DOHH2 (cell line): ENCODE data around the gene ACO1.

Experiments used
- H3F3A ChIP-seq: fragments of 200-600 bp; sonication (generic), shearing (Covaris generic); 2 replicates; pipeline ENCODE4 v1.6.0; 2016; ENCODE audit warnings: antibody characterized with exemption, mild to moderate bottlenecking; ENCODE audit not compliant: control insufficient read depth, insufficient read depth
- H3K27ac ChIP-seq: fragments of 200-600 bp; sonication (generic); 2 replicates; pipeline ENCODE4 v1.5.1; 2014; ENCODE audit warnings: low read depth, mild to moderate bottlenecking, low read length, moderate library complexity
- H3K27me3 ChIP-seq: fragments of 200-600 bp; sonication (generic); 2 replicates; pipeline ENCODE4 v1.6.1; 2014; ENCODE audit warnings: mild to moderate bottlenecking, low read length, mixed read lengths; ENCODE audit not compliant: control insufficient read depth
- H3K36me3 ChIP-seq: fragments of 200-600 bp; sonication (generic); 2 replicates; pipeline ENCODE4 v1.6.1; 2014; ENCODE audit warnings: mild to moderate bottlenecking, low read length, moderate library complexity, mixed read lengths; ENCODE audit not compliant: control insufficient read depth
- H3K4me1 ChIP-seq: fragments of 200-600 bp; sonication (generic); 2 replicates; pipeline ENCODE4 v1.6.1; 2014; ENCODE audit warnings: mild to moderate bottlenecking, low read length, mixed read lengths; ENCODE audit not compliant: control insufficient read depth
- H3K4me2 ChIP-seq: fragments of 200-600 bp; sonication (generic); 2 replicates; pipeline ENCODE4 v1.6.0; 2014; ENCODE audit warnings: mild to moderate bottlenecking, low read length, moderate library complexity
- H3K4me3 ChIP-seq: fragments of 200-600 bp; sonication (generic); 2 replicates; pipeline ENCODE4 v1.5.1; 2014; ENCODE audit warnings: mild to moderate bottlenecking, low read length, mixed read lengths
- H3K79me2 ChIP-seq: fragments of 200-600 bp; sonication (generic); 2 replicates; pipeline ENCODE4 v1.6.1; 2014; ENCODE audit warnings: mild to moderate bottlenecking, low read length, mixed read lengths; ENCODE audit not compliant: control insufficient read depth
- H3K9me2 ChIP-seq: fragments of 200-600 bp; sonication (generic); replicated peaks from 2 replicates; pipeline ENCODE4 v1.6.1; 2014; ENCODE audit warnings: mild to moderate bottlenecking, low read length, mixed read lengths; ENCODE audit not compliant: control insufficient read depth
- H3K9me3 ChIP-seq: fragments of 200-600 bp; sonication (generic); 2 replicates; pipeline ENCODE4 v1.6.1; 2014; ENCODE audit warnings: antibody characterized with exemption, low read length, mixed read lengths; ENCODE audit not compliant: control insufficient read depth, insufficient read depth
- H4K20me1 ChIP-seq: fragments of 200-600 bp; sonication (generic); 2 replicates; pipeline ENCODE4 v1.6.0; 2014; ENCODE audit warnings: low read depth, mild to moderate bottlenecking, antibody characterized with exemption, low read length, moderate library complexity; ENCODE audit not compliant: control insufficient read depth, insufficient read depth
- CTCF ChIP-seq: fragments of 200-600 bp; sonication (generic); IDR thresholded peaks from one replicate; pipeline ENCODE4 v1.5.1; 2014; ENCODE audit warnings: antibody characterized with exemption, mild to moderate bottlenecking, low read depth, low read length; ENCODE audit not compliant: poor library complexity, severe bottlenecking
- EZH2phosphoT487 ChIP-seq: fragments of 200-600 bp; sonication (generic); IDR thresholded peaks from 2 replicates; pipeline ENCODE4 v1.6.1; 2017; ENCODE audit warnings: borderline replicate concordance, mild to moderate bottlenecking, antibody characterized with exemption, low read length, moderate library complexity, mixed read lengths

The ACO1 gene

GRCh38 chr9:32422237-32422806 is 37.9 kb downstream of the ACO1 start:
- H3K27me3 ChIP-seq: no peaks in the 10 kb centered on the region
- no peaks in the 10 kb centered on the region for H3K9me3 ChIP-seq
- TF ChIP-seq CTCF (no peak), EZH2phosphoT487 (no peak)
- no peak overlapping the region for H3K4me3 ChIP-seq
- no peaks in the 10 kb centered on the region for H3K79me2 ChIP-seq
- H3K9me2 ChIP-seq: no peaks in the 10 kb centered on the region
- H3K36me3 ChIP-seq: no peaks in the 10 kb centered on the region
- H3K27ac ChIP-seq: no peak overlapping the region
- H3K4me1 ChIP-seq: no peaks in the 10 kb centered on the region
- H3K4me2 ChIP-seq: no peak overlapping the region
- no peaks in the 10 kb centered on the region for H3F3A ChIP-seq
- no peaks in the 10 kb centered on the region for H4K20me1 ChIP-seq

DNA sequence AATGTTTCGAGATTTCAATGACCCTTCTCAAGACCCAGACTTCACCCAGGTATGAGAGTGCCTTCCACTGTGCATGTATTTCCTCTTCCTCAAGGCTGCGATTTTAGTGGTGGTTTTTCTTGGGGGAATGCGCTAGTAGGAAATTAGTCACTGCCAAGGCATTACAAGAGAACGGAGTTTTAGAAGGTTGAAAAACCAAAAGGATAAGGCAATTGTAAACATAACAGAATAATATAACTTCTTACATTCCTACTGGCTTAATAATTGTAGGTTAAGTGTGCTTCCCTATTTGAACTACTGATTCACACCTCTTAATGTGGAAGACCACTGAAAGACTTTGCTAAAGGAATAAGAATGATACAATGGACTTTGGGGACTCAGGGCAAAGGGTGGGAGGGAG is 38.9 kb downstream of the ACO1 start:
- TF ChIP-seq EZH2phosphoT487 (no peak), CTCF (no peak)
- H3F3A ChIP-seq: no peaks in the 10 kb centered on the region
- no peak overlapping the region for H3K27ac ChIP-seq
- no peaks in the 10 kb centered on the region for H4K20me1 ChIP-seq
- H3K4me2 ChIP-seq: no peak overlapping the region
- H3K4me3 ChIP-seq: no peak overlapping the region
- no peaks in the 10 kb centered on the region for H3K36me3 ChIP-seq
- no peaks in the 10 kb centered on the region for H3K4me1 ChIP-seq
- no peaks in the 10 kb centered on the region for H3K79me2 ChIP-seq
- no peaks in the 10 kb centered on the region for H3K9me3 ChIP-seq
- H3K9me2 ChIP-seq: no peaks in the 10 kb centered on the region
- H3K27me3 ChIP-seq: no peaks in the 10 kb centered on the region

- no peaks in the 10 kb centered on the region for H3K79me2 ChIP-seq
- no peaks in the 10 kb centered on the region for H3F3A ChIP-seq
- H3K36me3 ChIP-seq: no peaks in the 10 kb centered on the region
- no peaks in the 10 kb centered on the region for H3K4me1 ChIP-seq
- no peaks in the 10 kb centered on the region for H3K9me2 ChIP-seq
- no peak overlapping the region for H3K4me3 ChIP-seq
- TF ChIP-seq EZH2phosphoT487: no peak
- no peak overlapping the region for H3K4me2 ChIP-seq
- no peaks in the 10 kb centered on the region for H4K20me1 ChIP-seq
- H3K27me3 ChIP-seq: no peaks in the 10 kb centered on the region
- H3K9me3 ChIP-seq: no peaks in the 10 kb centered on the region
- no peak overlapping the region for H3K27ac ChIP-seq
Measured at GRCh38 chr9:32424616-32425015, 40.2 kb downstream of the ACO1 start.

DNA sequence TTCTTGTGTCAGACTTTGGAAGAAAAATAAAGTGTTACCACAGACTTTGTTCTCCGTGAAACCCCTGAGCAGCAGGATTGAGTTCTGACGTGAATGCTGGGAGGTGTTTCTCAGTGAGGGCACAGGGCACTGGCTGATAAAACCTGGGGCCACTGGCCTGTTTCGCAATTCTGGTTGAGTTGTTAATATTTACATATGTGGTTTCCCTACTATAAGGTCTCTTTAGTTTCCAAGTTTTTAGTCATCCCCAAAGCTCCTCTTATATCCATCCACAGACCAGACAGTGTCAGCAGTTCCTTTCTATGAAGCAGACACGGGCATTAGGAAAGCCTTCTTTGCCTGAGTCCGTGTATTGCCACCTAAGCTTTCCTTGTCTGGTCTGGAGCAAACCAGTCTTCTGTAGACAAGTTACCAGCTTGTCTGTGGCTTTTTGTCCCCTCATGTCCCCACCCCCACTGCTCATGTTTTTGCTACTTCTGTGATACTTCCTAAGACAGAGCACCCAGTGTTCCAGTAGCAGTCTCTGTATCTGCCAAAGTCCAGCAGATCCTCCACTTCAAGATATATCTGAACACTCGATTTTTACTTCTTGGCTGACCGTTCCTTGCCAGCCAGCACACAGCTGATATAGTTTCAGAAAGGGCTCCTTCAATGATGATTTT is 42.0 kb downstream of the ACO1 start:
- Histone ChIP-seq H3K27ac (no peak overlapping the region), H3K4me3 (no peak overlapping the region), H3K79me2 (no peaks in the 10 kb centered on the region), H3K4me1 (no peaks in the 10 kb centered on the region), H3F3A (no peaks in the 10 kb centered on the region), H3K27me3 (no peaks in the 10 kb centered on the region), H3K9me3 (no peaks in the 10 kb centered on the region), H3K4me2 (no peak overlapping the region), H4K20me1 (no peaks in the 10 kb centered on the region), H3K36me3 (no peaks in the 10 kb centered on the region), H3K9me2 (no peaks in the 10 kb centered on the region)
- TF ChIP-seq CTCF: no peak
- TF ChIP-seq EZH2phosphoT487: no peak
